Activated CD8-positive, alpha-beta memory T cell treated with anti-CD3 and anti-CD28 coated beads for 48 hours (primary cell): ENCODE data around the gene CAMK2N2.

Experiments
- DNase-seq, 3 experiments: peaks; one replicate each; pipeline ENCODE4 v3.0.0-alpha.2; 2020; ENCODE audit warnings: low read depth in 2 of 3, low spot score in 2 of 3

CAMK2N2 gene

GRCh38 chr3:184223946-184224345 is 37.4 kb downstream of the CAMK2N2 start:
- DNase-seq: no peak

DNA sequence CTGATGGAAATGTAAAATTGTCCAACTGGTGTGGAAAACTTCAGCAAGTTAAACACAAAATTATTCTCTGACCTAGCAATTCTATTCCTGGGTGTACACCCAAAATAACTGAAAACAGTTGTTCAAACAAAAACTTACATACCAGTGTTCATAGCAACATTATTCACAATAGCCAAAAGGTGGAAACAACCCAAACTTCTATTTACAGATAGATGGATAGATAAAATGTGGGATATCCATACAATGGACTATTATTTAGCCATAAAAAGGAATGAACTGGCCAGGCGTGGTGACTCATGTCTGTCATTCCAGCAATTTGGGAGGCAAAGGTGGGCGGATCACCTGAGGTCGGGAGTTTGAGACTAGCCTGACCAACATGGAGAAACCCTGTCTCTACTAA is 38.8 kb downstream of the CAMK2N2 start:
- DNase-seq: no peak

GRCh38 chr3:184218814-184219213 is 42.5 kb downstream of the CAMK2N2 start:
- DNase-seq: no peak

- no peak for DNase-seq
These were observed 49.6 kb downstream of the CAMK2N2 start for GRCh38 chr3:184211718-184212117.

DNA sequence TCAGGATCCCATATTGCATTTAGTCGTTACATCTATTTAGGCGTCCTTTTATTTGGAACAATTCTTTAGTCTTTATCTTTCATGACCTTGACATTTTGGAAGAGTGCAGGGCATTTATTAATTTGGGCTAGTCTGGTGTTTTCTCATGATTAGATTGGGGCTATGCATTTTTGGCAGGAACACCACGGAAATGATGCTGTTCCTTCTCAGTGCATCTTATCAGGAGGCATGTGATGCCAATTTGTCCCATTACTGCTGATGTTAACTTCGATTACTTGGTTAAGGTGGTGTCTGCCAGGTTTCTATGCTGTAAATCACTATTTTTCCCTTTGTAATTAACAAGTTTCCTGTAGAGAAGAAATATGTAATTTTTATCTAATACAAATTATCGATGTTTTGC is 50.1 kb downstream of the CAMK2N2 start:
- no peak for DNase-seq
